GM18907 (cell line): ENCODE data around the gene PSMC3.
A peak's percentile ranks its signal among the peaks of the same experiment; 100 is the strongest.

ENCODE experiments used
- ATAC-seq: cut with Tn5 transposase; IDR thresholded peaks from one replicate; pipeline ENCODE4 v1.9.1; 2021; ENCODE audit warnings: mild to moderate bottlenecking, moderate library complexity; ENCODE audit not compliant: unreplicated experiment

Gene PSMC3

DNA sequence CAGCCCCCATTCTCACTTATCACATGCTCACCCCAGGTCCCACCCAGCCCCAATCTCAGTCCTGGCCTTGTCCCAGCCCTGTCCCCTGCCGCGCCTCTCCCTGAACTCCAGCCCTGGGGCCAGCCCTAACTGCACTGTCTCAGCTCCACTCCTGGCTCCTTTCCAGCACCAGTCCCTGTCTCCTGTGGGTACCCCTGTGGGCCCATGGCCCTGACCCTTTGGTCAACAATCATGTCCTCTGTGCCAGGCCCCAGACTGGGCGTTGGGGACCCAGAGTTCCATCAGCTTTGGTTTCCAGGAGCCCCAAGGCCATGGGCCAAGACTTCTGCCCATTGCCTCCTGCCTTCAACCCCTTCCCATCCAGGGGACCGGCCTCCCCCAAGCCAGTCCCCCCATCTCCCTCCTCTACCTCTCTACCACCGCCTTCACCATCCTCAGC lies 48.6 kb downstream of the PSMC3 start:
- ATAC-seq = peak; percentile 18

DNA sequence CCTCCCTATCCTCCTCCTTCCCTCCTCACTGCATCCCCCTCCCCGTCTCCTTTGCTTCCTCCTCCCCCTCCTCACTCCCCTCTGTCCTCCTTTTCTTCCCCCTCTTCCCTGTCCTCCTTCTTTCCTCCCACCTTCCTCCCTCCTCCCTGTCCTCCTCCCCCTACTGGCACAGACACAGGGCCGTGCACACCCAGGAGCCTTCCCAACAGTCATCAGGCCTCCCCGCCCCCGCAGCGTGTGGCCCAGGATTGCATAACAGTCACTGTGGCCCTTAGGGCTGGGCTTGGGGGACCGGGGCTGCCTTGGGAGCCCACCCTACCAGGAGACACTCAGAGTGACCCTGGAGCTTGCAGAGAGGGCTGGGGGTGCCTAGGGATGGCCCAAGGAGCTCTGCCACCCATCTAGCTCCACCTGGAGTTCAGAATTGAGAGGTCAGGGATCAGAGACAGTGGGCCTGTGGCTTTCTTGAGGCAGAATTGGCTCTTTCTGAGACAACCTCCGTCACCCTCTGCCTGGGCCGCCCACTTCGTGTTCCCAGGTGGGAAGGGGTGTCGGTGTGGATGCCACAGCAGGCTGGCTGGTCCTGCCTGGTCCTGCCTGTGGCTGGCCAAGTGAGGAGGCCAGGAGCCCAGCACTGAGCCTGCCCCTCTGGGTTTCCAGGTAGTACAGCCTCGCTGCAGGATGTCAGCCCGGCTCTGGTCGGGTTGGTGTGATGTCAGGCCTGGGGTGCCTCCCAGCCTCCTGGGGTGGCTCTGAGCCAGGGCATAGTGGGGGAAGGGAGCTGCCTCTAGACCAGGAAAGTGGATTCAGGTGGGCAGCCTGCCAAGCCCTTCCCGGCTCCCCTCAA lies 49.5 kb downstream of the PSMC3 start:
- peak; percentile 41 for ATAC-seq

DNA sequence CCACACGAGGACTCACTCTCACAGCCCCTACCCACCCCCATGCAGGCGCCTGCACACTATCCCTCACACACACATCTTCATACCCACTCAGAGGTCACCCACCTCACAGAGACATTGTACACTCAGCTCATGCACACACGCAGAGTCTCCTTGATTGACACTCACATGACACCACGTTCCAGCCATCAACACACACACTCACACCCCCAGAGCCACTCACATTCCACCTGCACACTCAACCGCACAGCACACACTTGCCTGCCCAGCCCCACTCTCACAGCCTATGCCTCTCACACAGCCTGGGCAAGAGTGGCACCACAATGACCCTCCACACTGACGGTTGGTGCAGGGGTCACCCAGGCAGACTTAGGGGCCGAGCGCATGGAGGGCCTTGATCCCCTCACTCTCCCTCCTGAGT lies 50.1 kb downstream of the PSMC3 start:
- ATAC-seq = no peak

DNA sequence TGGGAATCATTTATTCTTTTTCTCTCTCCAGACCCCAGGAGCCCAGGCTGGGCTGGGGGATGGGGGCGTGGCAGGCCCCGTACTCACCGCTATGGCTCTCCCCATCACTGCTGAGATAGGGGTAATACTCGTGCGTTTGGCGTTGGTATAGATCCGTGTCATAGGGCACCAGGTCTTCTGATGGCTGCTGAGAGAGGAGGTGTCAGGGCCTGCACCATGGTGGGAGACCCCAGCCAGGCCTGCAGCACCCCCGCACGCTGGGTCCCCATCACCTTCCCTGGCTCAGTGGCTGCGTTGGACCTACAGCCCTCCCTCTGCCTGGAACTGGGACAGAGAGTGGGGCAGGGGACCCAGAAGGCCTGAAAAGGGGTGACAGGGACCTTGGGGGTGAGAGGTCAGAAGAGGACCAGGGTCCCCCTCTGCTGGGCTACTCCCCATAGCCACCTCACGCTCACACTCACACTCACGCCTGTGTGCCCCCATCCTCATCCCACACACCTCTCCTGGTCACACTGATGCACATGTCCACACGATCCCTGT lies 50.6 kb downstream of the PSMC3 start:
- ATAC-seq = no peak

DNA sequence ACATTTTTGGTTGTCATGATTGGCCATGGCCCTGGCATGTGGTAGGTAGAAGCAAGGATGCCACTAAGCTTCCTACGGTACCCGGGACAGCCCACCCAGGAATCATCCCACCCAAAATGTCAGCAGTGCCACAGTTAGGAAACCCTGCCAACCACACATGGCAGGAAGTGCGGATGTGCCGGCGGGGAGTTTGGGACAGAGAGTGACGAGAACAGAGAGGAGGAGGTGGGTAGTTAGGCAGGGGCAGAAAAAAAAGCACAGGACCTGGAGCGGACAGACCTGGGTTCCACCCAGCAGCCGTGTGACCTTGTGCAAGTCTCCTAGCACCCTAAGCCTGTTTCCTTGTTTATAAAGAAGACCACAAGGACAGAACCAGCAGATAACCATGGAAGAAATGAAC lies 51.2 kb downstream of the PSMC3 start:
- ATAC-seq = no peak

DNA sequence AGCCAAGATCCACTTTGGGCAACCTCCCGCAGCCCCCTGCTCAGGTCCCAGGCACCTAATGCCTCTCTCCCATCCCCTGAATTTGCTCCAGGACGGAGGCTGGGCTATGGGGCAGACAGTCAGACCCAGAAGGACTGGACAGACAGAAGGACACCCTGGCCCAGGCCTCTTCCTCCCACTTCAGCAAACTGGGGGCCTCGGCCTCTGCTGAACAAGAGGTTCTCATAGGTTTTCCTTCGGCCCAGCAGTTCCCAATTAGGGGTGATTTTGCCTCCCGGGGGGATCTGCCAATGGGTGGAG lies 51.6 kb downstream of the PSMC3 start:
- no peak for ATAC-seq

DNA sequence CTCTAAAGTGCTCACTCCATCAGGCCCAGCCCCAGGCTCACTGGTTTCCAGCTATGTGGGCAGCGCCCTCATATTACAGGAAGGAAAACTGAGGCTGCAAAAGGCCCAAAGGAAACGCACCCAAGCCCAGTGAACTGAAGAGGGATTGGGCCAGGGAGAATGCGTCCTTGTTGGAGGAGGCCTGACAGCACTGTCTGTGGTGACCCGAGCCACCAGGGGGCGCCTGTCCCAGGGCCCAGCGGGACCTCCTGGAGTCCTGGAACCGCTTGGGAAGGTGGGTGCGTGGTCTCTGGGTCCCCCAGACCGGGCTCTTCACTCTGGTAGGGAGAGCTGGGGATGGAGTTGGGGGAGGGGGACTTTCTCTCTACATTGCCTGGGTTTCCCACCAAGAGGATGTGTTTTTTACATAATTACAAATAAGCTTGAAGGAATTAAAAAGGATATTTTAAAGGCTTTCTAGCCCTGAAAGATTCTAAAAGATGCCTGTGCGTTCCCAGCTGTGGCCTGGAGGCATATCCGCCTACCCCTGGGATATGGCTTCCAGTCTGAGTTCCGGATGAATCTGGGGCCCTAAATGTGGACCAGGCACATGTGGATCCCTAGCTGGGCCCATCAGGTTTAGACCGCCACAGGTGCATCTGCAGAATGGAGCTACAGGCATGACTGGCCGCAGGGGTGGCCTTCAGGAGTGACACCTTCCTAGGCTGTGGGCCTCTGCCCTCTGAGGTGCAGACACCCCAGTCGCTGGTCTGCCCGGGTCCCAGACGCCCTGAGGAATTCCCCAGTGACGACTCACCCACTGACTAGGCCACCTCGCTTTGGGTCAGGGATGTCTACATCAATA lies 52.1 kb downstream of the PSMC3 start:
- peak; percentile 42 for ATAC-seq

DNA sequence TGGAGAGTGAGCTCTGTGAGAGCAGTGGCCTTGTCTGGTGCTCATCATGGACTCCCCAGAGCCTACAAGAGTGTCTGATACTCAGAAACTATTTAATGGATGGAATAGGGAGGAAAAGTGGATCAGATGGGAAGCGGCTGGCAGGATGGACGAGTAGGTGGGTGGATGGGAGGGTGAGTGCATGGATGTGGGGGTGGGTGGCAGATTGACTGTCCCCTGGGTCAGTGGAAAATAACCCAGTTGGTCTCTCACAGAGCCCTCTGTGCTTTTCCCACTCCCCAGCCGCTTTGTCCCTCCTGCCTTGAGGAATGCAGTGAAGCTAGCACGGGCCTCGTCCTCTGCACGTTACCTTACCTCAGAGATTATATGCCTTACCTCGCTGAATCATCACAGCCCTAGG lies 53.8 kb downstream of the PSMC3 start:
- ATAC-seq = no peak

DNA sequence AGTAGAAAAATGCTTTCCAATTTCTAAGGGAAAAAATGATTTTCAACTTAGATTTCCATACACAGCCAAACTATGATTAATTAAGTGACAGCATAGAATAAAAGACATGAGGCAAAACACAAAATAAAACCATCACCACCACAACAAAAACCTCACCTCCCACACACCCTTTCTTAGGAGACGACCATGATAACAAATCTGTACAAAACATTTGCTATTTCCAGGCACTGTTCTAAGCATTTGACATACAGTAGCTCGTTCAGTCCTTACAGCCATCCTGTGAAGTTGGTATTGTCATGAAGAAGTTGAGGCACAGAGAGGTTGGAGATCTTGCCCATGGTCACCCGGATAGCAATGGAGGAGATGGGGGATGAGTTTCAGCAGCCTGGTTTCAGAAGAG lies 56.6 kb downstream of the PSMC3 start:
- ATAC-seq = no peak
